Renal cortex interstitium (tissue), 15 donors: ENCODE measurements around the gene COL4A5. TPM values are rescaled to one million over a fixed set of nuclear protein-coding genes. Genes with fewer than 3 reads are reported as not detected.
A peak's percentile ranks its signal among the peaks of the same experiment; 100 is the strongest.
"Not testable (repeated sequence)": the region's sequence is repeated elsewhere in the genome, so short reads cannot be mapped to it uniquely, and the experiment has no call there.

Experiments
- DNase-seq, 11 donors: peaks; one replicate each; pipeline ENCODE4 v3.0.0-alpha.2; 2013; ENCODE audit warnings: low read depth in 9 of 11, low spot score in 4 of 11; ENCODE audit errors: extremely low read depth in 1 of 11
- long read RNA-seq, 16 experiments: transcript quantifications; one replicate each; lab custom pipeline, GENCODE V29; 2026
- polyA plus RNA-seq, 3 donors: library from polyadenylated mRNA; unstranded; fragments of 120-200 nt; gene quantifications; one replicate each; pipeline ENCODE4 v1.2.1, GENCODE V29; 2013; ENCODE audit not compliant: insufficient read length in 3 of 3

The COL4A5 gene
- polyA plus RNA-seq, result 100 to 1,000 TPM; 107 to 134 (median 128) TPM
- long read RNA-seq, donor 1, transcript COL4A5-212 (1 exons, 3,915 nt), result major isoform, 14 of 14 reads
- long read RNA-seq, donor 1, partial matches to known transcripts, result 0 of 14 reads
- long read RNA-seq, donor 1, other reads (novel, unspliced or antisense), result 0 of 14 reads
- long read RNA-seq, donor 2, transcript COL4A5-212 (1 exons, 3,915 nt), result major isoform, 12 of 13 reads
- long read RNA-seq, donor 2, partial matches to known transcripts, result 0 of 13 reads
- long read RNA-seq, donor 2, other reads (novel, unspliced or antisense), result 0 of 13 reads
- long read RNA-seq, donor 3, transcript COL4A5-212 (1 exons, 3,915 nt), result major isoform, 12 of 12 reads
- long read RNA-seq, donor 3, partial matches to known transcripts, result 0 of 12 reads
- long read RNA-seq, donor 3, other reads (novel, unspliced or antisense), result 0 of 12 reads
- long read RNA-seq, donor 4, transcript COL4A5-212 (1 exons, 3,915 nt), result major isoform, 12 of 14 reads
- long read RNA-seq, donor 4, partial matches to known transcripts, result 0 of 14 reads
- long read RNA-seq, donor 4, other reads (novel, unspliced or antisense), result 0 of 14 reads
- long read RNA-seq, donor 5, full-length matches to known transcripts, result 24 of 24 reads
- long read RNA-seq, donor 5, partial matches to known transcripts, result 0 of 24 reads
- long read RNA-seq, donor 5, other reads (novel, unspliced or antisense), result 0 of 24 reads
- long read RNA-seq, donor 6, transcript COL4A5-212 (1 exons, 3,915 nt), result major isoform, 19 of 27 reads
- long read RNA-seq, donor 6, partial matches to known transcripts, result 6 of 27 reads
- long read RNA-seq, donor 6, other reads (novel, unspliced or antisense), result 0 of 27 reads
- long read RNA-seq, donor 7, transcript COL4A5-212 (1 exons, 3,915 nt), result major isoform, 18 of 26 reads
- long read RNA-seq, donor 7, partial matches to known transcripts, result 7 of 26 reads
- long read RNA-seq, donor 7, other reads (novel, unspliced or antisense), result 0 of 26 reads
- long read RNA-seq, donor 8, full-length matches to known transcripts, result 44 of 61 reads
- long read RNA-seq, donor 8, partial matches to known transcripts, result 17 of 61 reads
- long read RNA-seq, donor 8, other reads (novel, unspliced or antisense), result 0 of 61 reads
- long read RNA-seq, donor 9, full-length matches to known transcripts, result 15 of 15 reads
- long read RNA-seq, donor 9, partial matches to known transcripts, result 0 of 15 reads
- long read RNA-seq, donor 9, other reads (novel, unspliced or antisense), result 0 of 15 reads
- long read RNA-seq, donor 10, full-length matches to known transcripts, result 26 of 32 reads
- long read RNA-seq, donor 10, partial matches to known transcripts, result 6 of 32 reads
- long read RNA-seq, donor 10, other reads (novel, unspliced or antisense), result 0 of 32 reads
- long read RNA-seq, donor 11, transcript COL4A5-212 (1 exons, 3,915 nt), result major isoform, 9 of 9 reads
- long read RNA-seq, donor 11, partial matches to known transcripts, result 0 of 9 reads
- long read RNA-seq, donor 11, other reads (novel, unspliced or antisense), result 0 of 9 reads
- long read RNA-seq, donor 12, transcript COL4A5-212 (1 exons, 3,915 nt), result major isoform, 15 of 20 reads
- long read RNA-seq, donor 12, partial matches to known transcripts, result 5 of 20 reads
- long read RNA-seq, donor 12, other reads (novel, unspliced or antisense), result 0 of 20 reads
- long read RNA-seq, donor 13, full-length matches to known transcripts, result 33 of 55 reads
- long read RNA-seq, donor 13, partial matches to known transcripts, result 22 of 55 reads
- long read RNA-seq, donor 13, other reads (novel, unspliced or antisense), result 0 of 55 reads
- long read RNA-seq, donor 14, transcript COL4A5-212 (1 exons, 3,915 nt), result major isoform, 8 of 8 reads
- long read RNA-seq, donor 14, partial matches to known transcripts, result 0 of 8 reads
- long read RNA-seq, donor 14, other reads (novel, unspliced or antisense), result 0 of 8 reads
- long read RNA-seq, donor 15, full-length matches to known transcripts, result 8 of 8 reads
- long read RNA-seq, donor 15, partial matches to known transcripts, result 0 of 8 reads
- long read RNA-seq, donor 15, other reads (novel, unspliced or antisense), result 0 of 8 reads
- long read RNA-seq, donor 16, full-length matches to known transcripts, result 36 of 75 reads
- long read RNA-seq, donor 16, partial matches to known transcripts, result 39 of 75 reads
- long read RNA-seq, donor 16, other reads (novel, unspliced or antisense), result 0 of 75 reads

- DNase-seq, result peak in 10 of 11 donors; percentile 44 to 78 (median 64)
Observed at GRCh38 chrX:108439426-108439942, at the start of gene COL4A5. Gene COL4A5 (plus strand): TSS chrX:108439838. CDS start chrX:108440126, 288 bp downstream.

GRCh38 chrX:108390976-108391717 lies 48.5 kb upstream of the COL4A5 start:
- DNase-seq, result not testable (repeated sequence)

DNA sequence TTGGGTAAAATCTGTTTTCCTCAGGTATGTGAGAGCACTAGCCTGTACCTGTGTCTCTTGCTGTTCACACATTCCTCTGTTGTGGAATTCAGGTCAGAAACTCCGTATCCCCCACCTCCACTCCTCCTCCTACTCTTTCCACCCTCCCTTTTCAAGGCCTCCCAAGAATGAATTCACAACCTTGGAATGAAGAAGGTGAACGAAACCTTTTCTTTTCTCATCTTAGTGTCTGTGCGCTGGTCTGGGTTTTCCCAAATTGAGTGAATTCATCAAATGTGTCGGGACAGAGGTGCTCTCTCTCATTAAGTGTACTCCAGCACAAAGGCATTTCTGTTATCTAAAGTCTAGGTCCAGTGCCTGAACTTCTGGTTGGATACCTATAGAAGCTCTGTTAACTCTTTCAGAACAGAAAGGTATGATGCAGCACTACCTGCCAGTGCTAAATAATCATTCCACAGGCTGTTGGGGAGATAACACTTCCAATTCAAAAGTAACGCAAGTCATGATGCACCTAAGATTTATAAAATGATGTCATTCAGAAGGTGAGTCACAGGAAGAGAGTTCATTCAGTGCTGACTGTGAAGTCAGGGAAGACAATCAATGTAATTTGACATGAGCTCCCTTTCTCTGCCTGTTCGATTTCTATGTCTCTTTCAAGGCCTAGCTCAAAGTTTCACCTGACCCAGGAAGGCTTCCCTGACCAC lies 43.3 kb upstream of the COL4A5 start:
- DNase-seq, result no peak

DNA sequence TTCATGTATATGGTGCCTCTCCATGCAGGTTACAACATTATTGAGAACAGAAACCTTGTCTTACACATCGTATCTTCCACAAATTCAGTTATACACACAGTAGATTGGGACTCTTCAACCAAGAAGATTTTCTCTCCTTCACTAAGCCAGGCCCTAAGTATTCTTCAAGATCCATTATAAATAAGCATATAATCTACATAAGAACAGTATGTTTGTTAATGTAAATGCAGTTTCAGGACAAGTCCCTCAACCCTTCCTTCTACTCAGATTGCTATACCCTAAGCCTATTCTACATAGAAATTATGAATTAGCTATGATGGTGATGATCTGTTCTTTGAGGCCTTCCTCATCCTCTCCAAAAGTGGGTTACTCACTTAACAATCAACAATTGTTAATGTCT lies 42.7 kb upstream of the COL4A5 start:
- no peak for DNase-seq

GRCh38 chrX:108397627-108398391 lies 41.8 kb upstream of the COL4A5 start:
- DNase-seq, result no peak

DNA sequence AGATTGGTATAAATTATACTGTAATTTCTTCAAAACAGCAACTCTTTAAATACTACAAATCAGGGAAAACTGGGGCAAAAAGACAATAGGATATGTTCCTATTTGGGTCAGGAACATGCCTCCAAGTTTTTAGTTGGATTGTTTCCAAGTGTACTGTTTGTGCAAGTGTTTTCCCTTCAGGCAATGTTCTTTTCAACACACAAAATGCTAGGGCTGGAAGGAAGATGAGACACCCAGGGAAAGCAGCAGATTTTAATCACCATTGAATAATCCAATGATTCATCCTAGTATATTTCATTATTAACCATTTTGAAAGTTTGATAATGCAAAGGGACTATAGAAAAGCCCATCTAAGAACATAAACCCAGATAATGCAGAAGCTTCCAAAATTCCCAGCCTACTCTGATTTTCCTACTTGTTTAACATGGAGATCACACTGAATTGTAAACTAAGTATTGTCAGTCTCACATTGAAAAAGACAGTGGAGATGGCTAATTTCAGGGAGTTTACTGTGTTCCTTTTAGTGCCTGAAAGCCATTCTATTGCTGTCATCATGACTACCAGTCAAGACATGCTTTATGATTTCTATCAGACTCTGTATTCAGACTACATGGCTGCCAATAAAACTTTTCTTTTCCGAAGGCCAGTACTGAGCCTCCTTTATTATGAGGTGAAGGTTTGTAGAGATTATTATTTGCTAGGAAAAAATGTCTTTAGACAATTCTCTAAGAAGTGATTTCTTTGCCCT lies 40.0 kb upstream of the COL4A5 start:
- no peak for DNase-seq

GRCh38 chrX:108412783-108413182 lies 26.9 kb upstream of the COL4A5 start:
- no peak for DNase-seq

DNA sequence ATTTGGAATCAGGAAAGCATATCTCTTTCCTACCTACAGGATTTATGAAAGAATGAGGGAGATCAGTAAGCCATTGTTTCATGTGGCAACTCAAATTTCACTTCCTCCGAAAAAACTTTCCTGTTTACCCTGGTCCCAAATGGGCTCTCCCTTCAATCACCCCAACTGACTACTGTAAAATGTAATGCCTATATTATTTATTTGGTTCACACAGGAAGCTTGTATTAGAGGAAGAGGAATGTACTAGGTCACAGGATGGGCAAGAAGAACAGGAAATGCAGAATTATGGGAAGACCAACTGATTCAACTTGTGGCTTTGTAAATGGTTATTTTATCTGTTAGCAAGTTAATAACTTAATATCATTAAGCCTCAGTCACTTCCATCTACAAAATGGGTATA lies 24.5 kb upstream of the COL4A5 start:
- DNase-seq, result no peak

DNA sequence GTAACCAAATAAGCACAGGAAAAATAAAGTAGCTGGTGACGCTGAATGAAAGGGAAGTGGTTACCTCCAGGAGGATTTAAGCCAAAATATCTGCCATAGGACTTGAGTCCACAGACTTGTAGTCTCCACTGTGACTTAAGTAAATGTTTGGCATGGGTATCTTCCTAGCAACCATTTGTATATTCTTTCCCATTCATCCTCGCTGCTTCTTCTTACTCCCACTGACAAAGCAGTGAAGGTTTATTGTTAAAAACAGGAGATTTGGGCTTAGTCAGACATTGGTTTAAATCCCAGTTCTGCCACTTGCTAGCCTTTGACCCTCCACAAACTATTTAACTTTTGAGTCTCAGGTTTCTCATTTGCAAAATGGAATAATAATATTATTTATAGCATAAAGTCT lies 23.7 kb upstream of the COL4A5 start:
- DNase-seq, result no peak

GRCh38 chrX:108417257-108417656 lies 22.4 kb upstream of the COL4A5 start:
- DNase-seq, result no peak

- DNase-seq, result no peak
Observed at GRCh38 chrX:108419401-108419800, 20.2 kb upstream of the COL4A5 start.

DNA sequence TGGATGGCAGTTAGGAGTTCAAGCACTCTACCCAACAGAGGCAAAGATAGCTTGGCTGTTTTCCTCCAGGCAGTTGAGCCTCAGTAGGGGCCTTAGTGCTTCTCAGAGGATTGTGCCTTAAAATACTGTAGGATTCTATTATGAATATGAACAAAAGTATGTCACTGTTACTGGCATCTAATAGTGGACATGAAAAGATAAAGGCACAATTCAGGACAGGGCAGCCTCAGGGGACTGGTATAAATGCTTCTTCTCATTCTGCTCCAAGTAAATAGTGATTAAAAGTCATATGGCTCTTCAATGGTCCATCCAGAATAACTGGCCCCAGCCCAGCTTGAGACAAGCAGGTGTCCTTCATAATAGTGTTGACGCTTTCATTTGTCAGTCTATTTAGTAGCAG lies 19.2 kb upstream of the COL4A5 start:
- DNase-seq, result no peak

GRCh38 chrX:108426262-108426661 lies 13.4 kb upstream of the COL4A5 start:
- DNase-seq, result no peak

DNA sequence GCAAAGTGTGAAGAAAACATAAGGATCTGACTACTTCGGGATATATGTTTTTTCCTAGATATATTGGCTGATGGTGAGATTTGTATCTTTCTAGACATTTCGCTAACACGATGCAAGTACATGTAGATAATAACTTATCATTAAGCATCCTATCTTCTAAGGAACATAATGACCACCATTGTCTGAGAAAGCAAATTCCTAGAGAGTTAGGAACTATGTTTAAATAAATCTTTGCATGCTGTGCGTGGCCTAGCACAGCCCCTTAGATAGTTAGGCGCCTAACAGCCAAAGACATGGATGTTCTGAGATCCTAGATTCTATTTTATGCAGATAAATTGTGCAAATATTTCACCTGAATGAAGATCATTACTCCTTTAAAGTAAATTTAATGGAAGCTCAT lies 4.4 kb upstream of the COL4A5 start:
- no peak for DNase-seq
